Neural cell (in vitro differentiated cells): ENCODE measurements around the gene ARHGEF12. TPM values are rescaled to one million over a fixed set of nuclear protein-coding genes. Genes with fewer than 3 reads are reported as not detected.

Experiments
- H2AFZ ChIP-seq: fragments of 200-600, 300-800 bp; sonication (generic), shearing (Covaris generic); 2 replicates; pipeline ENCODE4 v1.6.0; 2014; ENCODE audit warnings: low read depth, mild to moderate bottlenecking, antibody characterized with exemption, low read length, moderate library complexity
- H3F3A ChIP-seq: fragments of 200-600 bp; shearing (Covaris generic); 2 replicates; pipeline ENCODE4 v1.6.1; 2016; ENCODE audit warnings: mild to moderate bottlenecking, moderate library complexity, mixed read lengths, antibody characterized with exemption, low read length; ENCODE audit not compliant: insufficient read depth, poor library complexity, severe bottlenecking
- H3K27ac ChIP-seq: fragments of 200-600, 300-800 bp; sonication (generic), shearing (Covaris generic); 2 replicates; pipeline ENCODE4 v1.5.1; 2014; ENCODE audit warnings: mild to moderate bottlenecking, low read length, moderate library complexity
- H3K27me3 ChIP-seq: fragments of 300-800, 200-600 bp; sonication (generic), shearing (Covaris generic); 2 replicates; pipeline ENCODE4 v1.6.0; 2014; ENCODE audit warnings: mild to moderate bottlenecking, low read depth, low read length, moderate library complexity; ENCODE audit not compliant: insufficient read depth
- H3K36me3 ChIP-seq: fragments of 300-800, 200-600 bp; sonication (generic), shearing (Covaris generic); 2 replicates; pipeline ENCODE4 v1.5.1; 2014; ENCODE audit warnings: mild to moderate bottlenecking, antibody characterized with exemption, low read length, moderate library complexity; ENCODE audit not compliant: insufficient read depth
- H3K4me2 ChIP-seq: fragments of 300-800, 200-600 bp; sonication (generic), shearing (Covaris generic); 2 replicates; pipeline ENCODE4 v1.6.0; 2014; ENCODE audit warnings: mild to moderate bottlenecking, low read length
- H3K4me3 ChIP-seq: fragments of 300-800, 200-600 bp; sonication (generic), shearing (Covaris generic); 2 replicates; pipeline ENCODE4 v1.5.1; 2014; ENCODE audit warnings: mild to moderate bottlenecking, low read length, moderate library complexity
- H3K79me2 ChIP-seq: fragments of 200-600 bp; shearing (Covaris generic); replicated peaks from 2 replicates; pipeline ENCODE4 v1.6.0; 2014; ENCODE audit warnings: mild to moderate bottlenecking, low read length, moderate library complexity; ENCODE audit not compliant: insufficient read depth
- H3K9ac ChIP-seq: fragments of 300-800, 200-600 bp; sonication (generic), shearing (Covaris generic); 2 replicates; pipeline ENCODE4 v1.6.1; 2016; ENCODE audit warnings: mild to moderate bottlenecking, low read length, mixed read lengths
- H3K9me2 ChIP-seq: fragments of 200-600 bp; shearing (Covaris generic); 2 replicates; pipeline ENCODE4 v1.6.1; 2016; ENCODE audit warnings: mild to moderate bottlenecking, low read length, mixed read lengths; ENCODE audit not compliant: insufficient read depth
- H3K9me3 ChIP-seq: fragments of 200-600, 300-800 bp; sonication (generic), shearing (Covaris generic); 2 replicates; pipeline ENCODE4 v1.6.1; 2016; ENCODE audit warnings: mild to moderate bottlenecking, mixed run types, low read length, moderate library complexity, mixed read lengths
- H4K20me1 ChIP-seq: fragments of 200-600 bp; shearing (Covaris generic); 2 replicates; pipeline ENCODE4 v1.6.1; 2016; ENCODE audit warnings: mild to moderate bottlenecking, mixed run types; ENCODE audit not compliant: insufficient read depth
- CTCF ChIP-seq: fragments of 450-650 bp; IDR thresholded peaks from 2 replicates; pipeline ENCODE4 v1.5.1; 2014; ENCODE audit warnings: antibody characterized with exemption, mild to moderate bottlenecking, moderate library complexity; ENCODE audit not compliant: poor library complexity, severe bottlenecking
- EP300 ChIP-seq: fragments of 450-650 bp; conservative IDR thresholded peaks from 2 replicates; pipeline ENCODE4 v1.6.1; 2014; ENCODE audit warnings: antibody characterized with exemption, mild to moderate bottlenecking, moderate library complexity; ENCODE audit not compliant: poor library complexity, severe bottlenecking
- EZH2 ChIP-seq: fragments of 200-600, 300-800 bp; shearing (Covaris generic), sonication (generic); IDR thresholded peaks from 2 replicates; pipeline ENCODE4 v1.6.1; 2014; ENCODE audit warnings: antibody characterized with exemption, low read length, borderline replicate concordance, mild to moderate bottlenecking; ENCODE audit not compliant: insufficient read depth, poor library complexity, severe bottlenecking
- MXI1 ChIP-seq: fragments of 450-650 bp; conservative IDR thresholded peaks from 2 replicates; pipeline ENCODE4 v1.6.1; 2014; ENCODE audit warnings: antibody characterized with exemption, mild to moderate bottlenecking; ENCODE audit not compliant: poor library complexity, severe bottlenecking
- POLR2AphosphoS5 ChIP-seq: IDR thresholded peaks from 2 replicates; pipeline ENCODE4 v1.6.1; 2012
- RAD21 ChIP-seq: fragments of 450-650 bp; conservative IDR thresholded peaks from 2 replicates; pipeline ENCODE4 v1.6.1; 2014; ENCODE audit warnings: antibody characterized with exemption, mild to moderate bottlenecking, moderate library complexity
- SMC3 ChIP-seq: fragments of 450-650 bp; conservative IDR thresholded peaks from 2 replicates; pipeline ENCODE4 v1.6.1; 2014; ENCODE audit warnings: antibody characterized with exemption, mild to moderate bottlenecking, moderate library complexity; ENCODE audit not compliant: poor library complexity
- TAF1 ChIP-seq: IDR thresholded peaks from 2 replicates; pipeline ENCODE4 v1.6.1; 2012; ENCODE audit warnings: low read depth
- polyA plus RNA-seq: library from polyadenylated mRNA; depleted of rRNA; stranded (reverse); fragments of >200 nt; gene quantifications from 2 replicates; pipeline ENCODE4 v1.2.3, GENCODE V29; 2014
- TF ChIP-seq, protein P1 (sequence below): IDR thresholded peaks from 2 replicates; pipeline ENCODE4 v1.6.1; 2012; ENCODE audit warnings: borderline replicate concordance

Gene ARHGEF12
- polyA plus RNA-seq, 1 donor from 2014 or later = 93.4 TPM

- no peaks in the 10 kb centered on the region for H3K9me3 ChIP-seq
- H4K20me1 ChIP-seq = no peaks in the 10 kb centered on the region
- H3K27me3 ChIP-seq = no peaks in the 10 kb centered on the region
- H3F3A ChIP-seq = no peaks in the 10 kb centered on the region
- H3K27ac ChIP-seq = no peak overlapping the region
- no peak overlapping the region for H3K4me2 ChIP-seq
- no peak for TF ChIP-seq EZH2
- no peak for TF ChIP-seq SMC3
- TF ChIP-seq CTCF = no peak
- TF ChIP-seq, protein P1, sequence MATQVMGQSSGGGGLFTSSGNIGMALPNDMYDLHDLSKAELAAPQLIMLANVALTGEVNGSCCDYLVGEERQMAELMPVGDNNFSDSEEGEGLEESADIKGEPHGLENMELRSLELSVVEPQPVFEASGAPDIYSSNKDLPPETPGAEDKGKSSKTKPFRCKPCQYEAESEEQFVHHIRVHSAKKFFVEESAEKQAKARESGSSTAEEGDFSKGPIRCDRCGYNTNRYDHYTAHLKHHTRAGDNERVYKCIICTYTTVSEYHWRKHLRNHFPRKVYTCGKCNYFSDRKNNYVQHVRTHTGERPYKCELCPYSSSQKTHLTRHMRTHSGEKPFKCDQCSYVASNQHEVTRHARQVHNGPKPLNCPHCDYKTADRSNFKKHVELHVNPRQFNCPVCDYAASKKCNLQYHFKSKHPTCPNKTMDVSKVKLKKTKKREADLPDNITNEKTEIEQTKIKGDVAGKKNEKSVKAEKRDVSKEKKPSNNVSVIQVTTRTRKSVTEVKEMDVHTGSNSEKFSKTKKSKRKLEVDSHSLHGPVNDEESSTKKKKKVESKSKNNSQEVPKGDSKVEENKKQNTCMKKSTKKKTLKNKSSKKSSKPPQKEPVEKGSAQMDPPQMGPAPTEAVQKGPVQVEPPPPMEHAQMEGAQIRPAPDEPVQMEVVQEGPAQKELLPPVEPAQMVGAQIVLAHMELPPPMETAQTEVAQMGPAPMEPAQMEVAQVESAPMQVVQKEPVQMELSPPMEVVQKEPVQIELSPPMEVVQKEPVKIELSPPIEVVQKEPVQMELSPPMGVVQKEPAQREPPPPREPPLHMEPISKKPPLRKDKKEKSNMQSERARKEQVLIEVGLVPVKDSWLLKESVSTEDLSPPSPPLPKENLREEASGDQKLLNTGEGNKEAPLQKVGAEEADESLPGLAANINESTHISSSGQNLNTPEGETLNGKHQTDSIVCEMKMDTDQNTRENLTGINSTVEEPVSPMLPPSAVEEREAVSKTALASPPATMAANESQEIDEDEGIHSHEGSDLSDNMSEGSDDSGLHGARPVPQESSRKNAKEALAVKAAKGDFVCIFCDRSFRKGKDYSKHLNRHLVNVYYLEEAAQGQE = no peak
- no peak for TF ChIP-seq POLR2AphosphoS5
- TF ChIP-seq MXI1 = no peak
- TF ChIP-seq EP300 = no peak
- no peak for TF ChIP-seq TAF1
- TF ChIP-seq RAD21 = no peak
- H3K4me3 ChIP-seq = no peak overlapping the region
- peaks cover 29% of the 10 kb centered on the region for H3K36me3 ChIP-seq
- no peak overlapping the region for H2AFZ ChIP-seq
- no peaks in the 10 kb centered on the region for H3K79me2 ChIP-seq
- no peak overlapping the region for H3K9ac ChIP-seq
- no peaks in the 10 kb centered on the region for H3K9me2 ChIP-seq
Measured at GRCh38 chr11:120446802-120447201, 110.6 kb downstream of the ARHGEF12 start.

- Histone ChIP-seq H3K36me3 (peaks cover 33% of the 10 kb centered on the region), H3K27ac (no peak overlapping the region), H3K9me3 (no peaks in the 10 kb centered on the region), H3K9me2 (no peaks in the 10 kb centered on the region), H3F3A (no peaks in the 10 kb centered on the region), H2AFZ (no peak overlapping the region), H3K9ac (no peak overlapping the region), H4K20me1 (no peaks in the 10 kb centered on the region), H3K4me2 (no peak overlapping the region), H3K79me2 (no peaks in the 10 kb centered on the region), H3K27me3 (no peaks in the 10 kb centered on the region), H3K4me3 (no peak overlapping the region)
- no peak for TF ChIP-seq MXI1
- TF ChIP-seq EP300 = no peak
- no peak for TF ChIP-seq EZH2
- no peak for TF ChIP-seq CTCF
- TF ChIP-seq, protein P1 = no peak
- no peak for TF ChIP-seq TAF1
Measured at GRCh38 chr11:120448240-120448639, 112.0 kb downstream of the ARHGEF12 start.
